ENCODE data around the gene TFEB. TPM values are rescaled to one million over a fixed set of nuclear protein-coding genes. Genes with fewer than 3 reads are reported as not detected.

TFEB gene
- total RNA-seq, 2 donors from 2014 or later = 16.9 to 21.7 TPM

DNA sequence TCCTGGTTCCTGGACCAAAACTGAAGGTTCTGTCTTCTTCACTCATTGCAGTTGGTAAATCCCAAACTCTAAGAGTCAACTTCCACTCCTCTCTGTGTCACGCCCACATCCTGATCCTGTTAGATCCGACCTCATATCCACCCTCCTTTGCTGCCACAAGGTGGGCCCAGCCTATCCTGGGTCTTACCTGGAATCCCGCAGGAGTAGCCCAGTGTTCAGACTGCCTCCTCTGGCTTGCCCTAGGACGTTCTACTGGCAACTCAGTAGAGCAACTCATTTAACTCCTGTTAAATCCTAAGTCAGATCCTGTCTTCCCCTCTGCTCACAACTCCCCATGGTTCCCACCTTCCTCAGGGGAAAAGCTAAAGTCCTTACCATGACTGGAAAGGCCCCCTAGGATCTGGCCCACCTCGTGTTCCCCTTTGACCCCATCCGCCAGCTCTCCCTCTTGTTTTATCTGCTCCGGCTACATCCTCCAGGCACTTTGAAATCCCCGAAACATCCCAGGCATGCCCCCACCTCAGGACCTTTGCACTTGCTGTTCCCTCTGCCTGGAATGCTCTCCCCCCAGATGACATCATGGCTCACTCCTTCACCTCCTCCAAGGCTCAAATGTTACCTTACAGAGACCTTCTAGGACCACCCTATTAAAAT lies 43.9 kb downstream of the TFEB start:
- no peaks in the 10 kb centered on the region for H3K27me3 ChIP-seq
- no peak for DNase-seq
- no peak overlapping the region for H3K9ac ChIP-seq (ENCODE audit: low read depth in 2 of 2, low read length in 2 of 2)
- no peaks in the 10 kb centered on the region for H3K36me3 ChIP-seq
- intact Hi-C loops (cut with DNase I) = no loop called here
- no peak overlapping the region for H3K27ac ChIP-seq
- H3K9me3 ChIP-seq = no peaks in the 10 kb centered on the region
- H3K4me3 ChIP-seq = no peak overlapping the region
- TF ChIP-seq, protein P1, sequence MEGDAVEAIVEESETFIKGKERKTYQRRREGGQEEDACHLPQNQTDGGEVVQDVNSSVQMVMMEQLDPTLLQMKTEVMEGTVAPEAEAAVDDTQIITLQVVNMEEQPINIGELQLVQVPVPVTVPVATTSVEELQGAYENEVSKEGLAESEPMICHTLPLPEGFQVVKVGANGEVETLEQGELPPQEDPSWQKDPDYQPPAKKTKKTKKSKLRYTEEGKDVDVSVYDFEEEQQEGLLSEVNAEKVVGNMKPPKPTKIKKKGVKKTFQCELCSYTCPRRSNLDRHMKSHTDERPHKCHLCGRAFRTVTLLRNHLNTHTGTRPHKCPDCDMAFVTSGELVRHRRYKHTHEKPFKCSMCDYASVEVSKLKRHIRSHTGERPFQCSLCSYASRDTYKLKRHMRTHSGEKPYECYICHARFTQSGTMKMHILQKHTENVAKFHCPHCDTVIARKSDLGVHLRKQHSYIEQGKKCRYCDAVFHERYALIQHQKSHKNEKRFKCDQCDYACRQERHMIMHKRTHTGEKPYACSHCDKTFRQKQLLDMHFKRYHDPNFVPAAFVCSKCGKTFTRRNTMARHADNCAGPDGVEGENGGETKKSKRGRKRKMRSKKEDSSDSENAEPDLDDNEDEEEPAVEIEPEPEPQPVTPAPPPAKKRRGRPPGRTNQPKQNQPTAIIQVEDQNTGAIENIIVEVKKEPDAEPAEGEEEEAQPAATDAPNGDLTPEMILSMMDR (IDR thresholded peaks at IDR 0.05) = no peak
- H3K4me1 ChIP-seq = no peaks in the 10 kb centered on the region

- Histone ChIP-seq H3K4me1 (no peaks in the 10 kb centered on the region), H3K9ac (ENCODE audit: low read depth in 2 of 2, low read length in 2 of 2) (no peak overlapping the region), H3K27ac (no peak overlapping the region), H3K36me3 (no peaks in the 10 kb centered on the region), H3K4me3 (no peak overlapping the region), H3K27me3 (no peaks in the 10 kb centered on the region), H3K9me3 (no peaks in the 10 kb centered on the region)
- TF ChIP-seq, protein P1 (IDR thresholded peaks at IDR 0.05) = no peak
- DNase-seq = no peak
- intact Hi-C loops (cut with DNase I) = no loop called here
Measured at GRCh38 chr6:41690541-41691330, 44.7 kb downstream of the TFEB start.

GRCh38 chr6:41689171-41690008 lies 46.0 kb downstream of the TFEB start:
- no peak for DNase-seq
- intact Hi-C loops (cut with DNase I) = no loop called here
- no peaks in the 10 kb centered on the region for H3K9me3 ChIP-seq
- no peak overlapping the region for H3K27ac ChIP-seq
- TF ChIP-seq, protein P1 (IDR thresholded peaks at IDR 0.05) = no peak
- no peaks in the 10 kb centered on the region for H3K4me1 ChIP-seq
- H3K4me3 ChIP-seq = no peak overlapping the region
- no peak overlapping the region for H3K9ac ChIP-seq (ENCODE audit: low read depth in 2 of 2, low read length in 2 of 2)
- no peaks in the 10 kb centered on the region for H3K36me3 ChIP-seq
- H3K27me3 ChIP-seq = no peaks in the 10 kb centered on the region

GRCh38 chr6:41688256-41688965 lies 47.0 kb downstream of the TFEB start:
- Histone ChIP-seq H3K9ac (ENCODE audit: low read depth in 2 of 2, low read length in 2 of 2) (no peak overlapping the region), H3K36me3 (no peaks in the 10 kb centered on the region), H3K4me3 (no peak overlapping the region), H3K4me1 (no peaks in the 10 kb centered on the region), H3K27me3 (no peaks in the 10 kb centered on the region), H3K9me3 (no peaks in the 10 kb centered on the region), H3K27ac (no peak overlapping the region)
- intact Hi-C loops (cut with DNase I) = no loop called here
- no peak for DNase-seq
- TF ChIP-seq, protein P1 (IDR thresholded peaks at IDR 0.05) = no peak
